B cell (primary cell): ENCODE results near the gene NFASC.

Experiments
- EZH2 ChIP-seq: IDR thresholded peaks from 2 replicates; pipeline ENCODE4 v1.6.1; 2012; ENCODE audit warnings: borderline replicate concordance, low read depth, mild to moderate bottlenecking, moderate library complexity, low read length; ENCODE audit not compliant: insufficient read depth, poor library complexity, severe bottlenecking
- TF ChIP-seq, protein P1 (sequence below): fragments of 200-600 bp; IDR thresholded peaks from one replicate; pipeline ENCODE4 v1.8.0; 2022; ENCODE audit warnings: antibody characterized with exemption, mild to moderate bottlenecking

DNA sequence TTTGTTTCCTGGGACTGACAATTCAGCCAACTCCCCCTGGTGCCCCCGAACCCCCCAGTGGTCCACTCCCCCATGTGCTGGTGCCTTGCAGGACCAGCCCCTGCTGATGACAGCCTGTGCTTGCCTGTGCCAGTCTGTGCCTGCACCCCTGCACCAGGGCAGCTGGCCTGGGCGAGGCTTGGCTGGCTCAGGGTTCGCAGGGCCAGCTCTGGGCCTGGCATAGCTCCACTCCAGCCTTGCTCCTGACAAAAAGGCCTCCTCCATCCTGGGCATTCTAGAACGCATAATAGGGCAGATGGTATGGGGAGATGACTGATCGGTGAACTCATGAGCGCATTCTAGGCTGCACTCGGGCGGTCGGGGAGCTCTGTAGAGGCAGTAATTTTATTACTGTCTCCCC is 177.7 kb downstream of the NFASC start:
- TF ChIP-seq, protein P1, sequence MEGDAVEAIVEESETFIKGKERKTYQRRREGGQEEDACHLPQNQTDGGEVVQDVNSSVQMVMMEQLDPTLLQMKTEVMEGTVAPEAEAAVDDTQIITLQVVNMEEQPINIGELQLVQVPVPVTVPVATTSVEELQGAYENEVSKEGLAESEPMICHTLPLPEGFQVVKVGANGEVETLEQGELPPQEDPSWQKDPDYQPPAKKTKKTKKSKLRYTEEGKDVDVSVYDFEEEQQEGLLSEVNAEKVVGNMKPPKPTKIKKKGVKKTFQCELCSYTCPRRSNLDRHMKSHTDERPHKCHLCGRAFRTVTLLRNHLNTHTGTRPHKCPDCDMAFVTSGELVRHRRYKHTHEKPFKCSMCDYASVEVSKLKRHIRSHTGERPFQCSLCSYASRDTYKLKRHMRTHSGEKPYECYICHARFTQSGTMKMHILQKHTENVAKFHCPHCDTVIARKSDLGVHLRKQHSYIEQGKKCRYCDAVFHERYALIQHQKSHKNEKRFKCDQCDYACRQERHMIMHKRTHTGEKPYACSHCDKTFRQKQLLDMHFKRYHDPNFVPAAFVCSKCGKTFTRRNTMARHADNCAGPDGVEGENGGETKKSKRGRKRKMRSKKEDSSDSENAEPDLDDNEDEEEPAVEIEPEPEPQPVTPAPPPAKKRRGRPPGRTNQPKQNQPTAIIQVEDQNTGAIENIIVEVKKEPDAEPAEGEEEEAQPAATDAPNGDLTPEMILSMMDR, result no peak
- no peak for TF ChIP-seq EZH2
